Choroid plexus epithelial cell (primary cell): ENCODE results near the gene EED.

ENCODE experiments used
- DNase-seq: peaks from one replicate; pipeline ENCODE4 v3.0.0-alpha.2; 2010; ENCODE audit warnings: low read depth
- H3K4me3 ChIP-seq: 2 replicates; pipeline ENCODE4 v1.5.1; 2011; ENCODE audit warnings: low read depth, mild to moderate bottlenecking, control low read depth, low read length, moderate library complexity
- CTCF ChIP-seq: conservative IDR thresholded peaks from 2 replicates; pipeline ENCODE4 v1.5.1; 2011; ENCODE audit warnings: low read depth, mild to moderate bottlenecking, control low read depth, inconsistent platforms, low read length, moderate library complexity

EED gene

GRCh38 chr11:86208572-86208971 is 36.0 kb upstream of the EED start:
- no peak for TF ChIP-seq CTCF
- no peak overlapping the region for H3K4me3 ChIP-seq
- DNase-seq = no peak

GRCh38 chr11:86209806-86210657 is 34.5 kb upstream of the EED start:
- DNase-seq = no peak
- no peak for TF ChIP-seq CTCF
- no peak overlapping the region for H3K4me3 ChIP-seq

GRCh38 chr11:86210898-86211297 is 33.7 kb upstream of the EED start:
- DNase-seq = no peak
- H3K4me3 ChIP-seq = no peak overlapping the region
- TF ChIP-seq CTCF = no peak

GRCh38 chr11:86211619-86212018 is 32.9 kb upstream of the EED start:
- DNase-seq = no peak
- no peak for TF ChIP-seq CTCF
- H3K4me3 ChIP-seq = no peak overlapping the region

- no peak for DNase-seq
- H3K4me3 ChIP-seq = no peak overlapping the region
- TF ChIP-seq CTCF = no peak
These were observed 32.4 kb upstream of the EED start for GRCh38 chr11:86212019-86212611.

GRCh38 chr11:86214710-86215109 is 29.8 kb upstream of the EED start:
- H3K4me3 ChIP-seq = no peak overlapping the region
- TF ChIP-seq CTCF = peak; percentile 38
- DNase-seq = no peak
